ENCODE data around the gene MSI2.

Gene MSI2

GRCh38 chr17:57447990-57448758, 191.9 kb downstream of the MSI2 start:
- H3K27ac ChIP-seq (replicated peaks; ENCODE audit: low read length), result no peak overlapping the region
- H3K36me3 ChIP-seq (replicated peaks in 1 of 2; ENCODE audit: control insufficient read depth in 2 of 2, insufficient read depth in 2 of 2, low read length in 2 of 2), result peaks cover 3 to 22% of the 10 kb centered on the region in 2 donors

GRCh38 chr17:57448759-57449283, 192.5 kb downstream of the MSI2 start:
- no peak overlapping the region for H2BK12ac ChIP-seq (ENCODE audit: low read length)
- H3K18ac ChIP-seq (ENCODE audit: low read length), result no peak overlapping the region
- H3K4ac ChIP-seq (ENCODE audit: low read length), result no peak overlapping the region
- H3K9ac ChIP-seq (ENCODE audit: low read depth, low read length, poor library complexity), result no peak overlapping the region
- no peak overlapping the region for H4K91ac ChIP-seq (ENCODE audit: low read depth, low read length, poor library complexity)
- DNase-seq (ENCODE audit: low spot score), result no peak
- no peak overlapping the region for H2BK5ac ChIP-seq (ENCODE audit: low read length)
- H3K4me3 ChIP-seq (ENCODE audit: low read length in 2 of 2), result no peak overlapping the region
- H3K9me3 ChIP-seq (replicated peaks in 1 of 2; ENCODE audit: control insufficient read depth in 2 of 2, insufficient read depth in 1 of 2, low read depth in 1 of 2, low read length in 2 of 2), result no peaks in the 10 kb centered on the region
- H4K8ac ChIP-seq (ENCODE audit: low read depth, low read length), result no peak overlapping the region
- no peak overlapping the region for H2BK120ac ChIP-seq (ENCODE audit: low read depth, low read length)
- no peak overlapping the region for H3K14ac ChIP-seq (ENCODE audit: low read length)
- no peak overlapping the region for H2BK15ac ChIP-seq (ENCODE audit: low read length)
- H3K4me1 ChIP-seq (ENCODE audit: control insufficient read depth in 2 of 2, insufficient read depth in 1 of 2, low read depth in 1 of 2, low read length in 2 of 2), result peaks cover 22 to 29% of the 10 kb centered on the region in 2 donors
- H2AK5ac ChIP-seq (ENCODE audit: low read depth, low read length), result no peak overlapping the region
- H3K23ac ChIP-seq (ENCODE audit: low read depth, low read length, poor library complexity), result no peak overlapping the region
- H3K4me2 ChIP-seq (ENCODE audit: insufficient read depth, low read length, poor library complexity, severe bottlenecking), result no peak overlapping the region
- WGBS, 2 donors (ENCODE audit: extremely low coverage in 2 of 2, insufficient read length in 2 of 2, insufficient replicate concordance in 1 of 2), result no CpG with 5 or more reads among the region's 7 CpGs
- peaks cover 7% of the 10 kb centered on the region for H3K79me1 ChIP-seq (ENCODE audit: low read depth, low read length)
- no peak overlapping the region for H2AFZ ChIP-seq (ENCODE audit: low read length)
- H3K36me3 ChIP-seq (replicated peaks in 1 of 2; ENCODE audit: control insufficient read depth in 2 of 2, insufficient read depth in 2 of 2, low read length in 2 of 2), result peaks cover 3 to 26% of the 10 kb centered on the region in 2 donors
- no peak overlapping the region for H3K27ac ChIP-seq (replicated peaks; ENCODE audit: low read length)
- H3K27me3 ChIP-seq (ENCODE audit: control insufficient read depth in 3 of 3, insufficient read depth in 3 of 3, low read depth in 1 of 3, low read length in 3 of 3), result no peaks in the 10 kb centered on the region

More at GRCh38 chr17:57447990-57448758, 191.9 kb downstream of the MSI2 start:
- H2BK15ac ChIP-seq (ENCODE audit: low read length), result no peak overlapping the region
- no peak overlapping the region for H3K4me3 ChIP-seq (ENCODE audit: low read length in 2 of 2)
- no peak overlapping the region for H4K8ac ChIP-seq (ENCODE audit: low read depth, low read length)
- no peak overlapping the region for H3K9ac ChIP-seq (ENCODE audit: low read depth, low read length, poor library complexity)
- WGBS, 2 donors (ENCODE audit: extremely low coverage in 2 of 2, insufficient read length in 2 of 2, insufficient replicate concordance in 1 of 2), result no CpG with 5 or more reads among the region's 10 CpGs
- no peaks in the 10 kb centered on the region for H3K9me3 ChIP-seq (replicated peaks in 1 of 2; ENCODE audit: control insufficient read depth in 2 of 2, insufficient read depth in 1 of 2, low read depth in 1 of 2, low read length in 2 of 2)
- H2AK5ac ChIP-seq (ENCODE audit: low read depth, low read length), result no peak overlapping the region
- no peak overlapping the region for H2AFZ ChIP-seq (ENCODE audit: low read length)
- no peak overlapping the region for H3K14ac ChIP-seq (ENCODE audit: low read length)
- no peak overlapping the region for H3K4ac ChIP-seq (ENCODE audit: low read length)
- no peak for DNase-seq (ENCODE audit: low spot score)
- no peak overlapping the region for H2BK12ac ChIP-seq (ENCODE audit: low read length)
- no peak overlapping the region for H4K91ac ChIP-seq (ENCODE audit: low read depth, low read length, poor library complexity)
- H3K18ac ChIP-seq (ENCODE audit: low read length), result no peak overlapping the region
- no peaks in the 10 kb centered on the region for H3K27me3 ChIP-seq (ENCODE audit: control insufficient read depth in 3 of 3, insufficient read depth in 3 of 3, low read depth in 1 of 3, low read length in 3 of 3)
- H3K23ac ChIP-seq (ENCODE audit: low read depth, low read length, poor library complexity), result no peak overlapping the region
- no peak overlapping the region for H3K4me2 ChIP-seq (ENCODE audit: insufficient read depth, low read length, poor library complexity, severe bottlenecking)
- H2BK120ac ChIP-seq (ENCODE audit: low read depth, low read length), result no peak overlapping the region
- peaks cover 7% of the 10 kb centered on the region for H3K79me1 ChIP-seq (ENCODE audit: low read depth, low read length)
- H2BK5ac ChIP-seq (ENCODE audit: low read length), result no peak overlapping the region
- peaks cover 28 to 35% of the 10 kb centered on the region in 2 donors for H3K4me1 ChIP-seq (ENCODE audit: control insufficient read depth in 2 of 2, insufficient read depth in 1 of 2, low read depth in 1 of 2, low read length in 2 of 2)

GRCh38 chr17:57451191-57451590, 194.9 kb downstream of the MSI2 start:
- no peak for DNase-seq (ENCODE audit: low spot score)
- no peaks in the 10 kb centered on the region for H3K9me3 ChIP-seq (replicated peaks in 1 of 2; ENCODE audit: control insufficient read depth in 2 of 2, insufficient read depth in 1 of 2, low read depth in 1 of 2, low read length in 2 of 2)
- no peak overlapping the region for H2AFZ ChIP-seq (ENCODE audit: low read length)
- H3K4me3 ChIP-seq (ENCODE audit: low read length in 2 of 2), result no peak overlapping the region
- peaks cover 9% of the 10 kb centered on the region for H3K79me1 ChIP-seq (ENCODE audit: low read depth, low read length)
- no peaks in the 10 kb centered on the region for H3K27me3 ChIP-seq (ENCODE audit: control insufficient read depth in 3 of 3, insufficient read depth in 3 of 3, low read depth in 1 of 3, low read length in 3 of 3)
- H2BK5ac ChIP-seq (ENCODE audit: low read length), result no peak overlapping the region
- H2BK15ac ChIP-seq (ENCODE audit: low read length), result no peak overlapping the region
- H3K9ac ChIP-seq (ENCODE audit: low read depth, low read length, poor library complexity), result no peak overlapping the region
- no peak overlapping the region for H3K4ac ChIP-seq (ENCODE audit: low read length)
- no peak overlapping the region for H3K27ac ChIP-seq (replicated peaks; ENCODE audit: low read length)
- H2BK120ac ChIP-seq (ENCODE audit: low read depth, low read length), result no peak overlapping the region
- peaks cover 3 to 26% of the 10 kb centered on the region in 2 donors for H3K36me3 ChIP-seq (replicated peaks in 1 of 2; ENCODE audit: control insufficient read depth in 2 of 2, insufficient read depth in 2 of 2, low read length in 2 of 2)
- H3K18ac ChIP-seq (ENCODE audit: low read length), result peak overlapping the region; percentile 9
- H2AK5ac ChIP-seq (ENCODE audit: low read depth, low read length), result no peak overlapping the region
- H3K14ac ChIP-seq (ENCODE audit: low read length), result no peak overlapping the region
- H4K91ac ChIP-seq (ENCODE audit: low read depth, low read length, poor library complexity), result no peak overlapping the region
- H3K4me2 ChIP-seq (ENCODE audit: insufficient read depth, low read length, poor library complexity, severe bottlenecking), result no peak overlapping the region
- no peak overlapping the region for H3K23ac ChIP-seq (ENCODE audit: low read depth, low read length, poor library complexity)
- H3K4me1 ChIP-seq (ENCODE audit: control insufficient read depth in 2 of 2, insufficient read depth in 1 of 2, low read depth in 1 of 2, low read length in 2 of 2), result peaks cover 11 to 21% of the 10 kb centered on the region in 2 donors
- WGBS, 2 donors (ENCODE audit: extremely low coverage in 2 of 2, insufficient read length in 2 of 2, insufficient replicate concordance in 1 of 2), result no CpG with 5 or more reads among the region's 8 CpGs
- no peak overlapping the region for H2BK12ac ChIP-seq (ENCODE audit: low read length)
- H4K8ac ChIP-seq (ENCODE audit: low read depth, low read length), result no peak overlapping the region

- Histone ChIP-seq H3K18ac (ENCODE audit: low read length) (peak overlapping the region; percentile 2), H4K8ac (ENCODE audit: low read depth, low read length) (no peak overlapping the region), H2AK5ac (ENCODE audit: low read depth, low read length) (no peak overlapping the region), H2BK15ac (ENCODE audit: low read length) (no peak overlapping the region), H2AFZ (ENCODE audit: low read length) (no peak overlapping the region), H3K36me3 (replicated peaks in 1 of 2; ENCODE audit: control insufficient read depth in 2 of 2, insufficient read depth in 2 of 2, low read length in 2 of 2) (peaks cover 3 to 27% of the 10 kb centered on the region in 2 donors), H3K4ac (ENCODE audit: low read length) (no peak overlapping the region), H3K27me3 (ENCODE audit: control insufficient read depth in 3 of 3, insufficient read depth in 3 of 3, low read depth in 1 of 3, low read length in 3 of 3) (no peaks in the 10 kb centered on the region), H3K4me1 (ENCODE audit: control insufficient read depth in 2 of 2, insufficient read depth in 1 of 2, low read depth in 1 of 2, low read length in 2 of 2) (peaks cover 7 to 17% of the 10 kb centered on the region in 2 donors), H3K14ac (ENCODE audit: low read length) (no peak overlapping the region), H2BK12ac (ENCODE audit: low read length) (no peak overlapping the region), H3K27ac (replicated peaks; ENCODE audit: low read length) (no peak overlapping the region), H3K4me2 (ENCODE audit: insufficient read depth, low read length, poor library complexity, severe bottlenecking) (no peak overlapping the region), H3K4me3 (ENCODE audit: low read length in 2 of 2) (no peak overlapping the region), H3K9me3 (replicated peaks in 1 of 2; ENCODE audit: control insufficient read depth in 2 of 2, insufficient read depth in 1 of 2, low read depth in 1 of 2, low read length in 2 of 2) (no peaks in the 10 kb centered on the region), H2BK120ac (ENCODE audit: low read depth, low read length) (no peak overlapping the region), H3K79me1 (ENCODE audit: low read depth, low read length) (peaks cover 5% of the 10 kb centered on the region), H3K23ac (ENCODE audit: low read depth, low read length, poor library complexity) (no peak overlapping the region), H4K91ac (ENCODE audit: low read depth, low read length, poor library complexity) (no peak overlapping the region), H3K9ac (ENCODE audit: low read depth, low read length, poor library complexity) (no peak overlapping the region), H2BK5ac (ENCODE audit: low read length) (no peak overlapping the region)
- no CpG with 5 or more reads among the region's 7 CpGs for WGBS, 2 donors (ENCODE audit: extremely low coverage in 2 of 2, insufficient read length in 2 of 2, insufficient replicate concordance in 1 of 2)
- DNase-seq (ENCODE audit: low spot score), result no peak
These were observed 195.3 kb downstream of the MSI2 start for GRCh38 chr17:57451643-57452042.

Measured in neuronal stem cell (in vitro differentiated cells).